Lower lobe of right lung (tissue), 2 donors: ENCODE measurements around the gene SIM2. TPM values are rescaled to one million over a fixed set of nuclear protein-coding genes. Genes with fewer than 3 reads are reported as not detected.

Experiments used
- ATAC-seq, 2 donors: fragments of 200-7000 bp; cut with Tn5 transposase; one replicate each; pipeline ENCODE4 v1.9.1; 2020 to 2022; ENCODE audit warnings: mild to moderate bottlenecking in 2 of 2, moderate library complexity in 2 of 2
- DNase-seq: peaks from one replicate; pipeline ENCODE4 v3.0.0-alpha.2; 2020
- H3K27ac ChIP-seq: fragments of 200-600 bp; one replicate; pipeline ENCODE4 v1.8.0; 2022
- H3K27me3 ChIP-seq: fragments of 200-600 bp; one replicate; pipeline ENCODE4 v1.8.0; 2022; ENCODE audit warnings: low read depth
- H3K36me3 ChIP-seq: fragments of 200-600 bp; one replicate; pipeline ENCODE4 v1.8.0; 2022; ENCODE audit warnings: mild to moderate bottlenecking
- H3K4me1 ChIP-seq: fragments of 200-600 bp; one replicate; pipeline ENCODE4 v1.8.0; 2022
- H3K4me3 ChIP-seq: fragments of 200-600 bp; one replicate; pipeline ENCODE4 v1.8.0; 2022; ENCODE audit warnings: mild to moderate bottlenecking
- H3K9me3 ChIP-seq: fragments of 200-600 bp; one replicate; pipeline ENCODE4 v1.8.0; 2022
- CTCF ChIP-seq: fragments of 200-600 bp; IDR thresholded peaks from one replicate; pipeline ENCODE4 v1.8.0; 2022; ENCODE audit warnings: antibody characterized with exemption, mild to moderate bottlenecking
- intact Hi-C: fragments of 100-400 bp; cut with DNase I; formaldehyde crosslinking; loops from one replicate; pipeline ENCODE4 v1.11.0; 2022
- total RNA-seq: library from RNA; stranded (reverse); fragmentation: NEBNext Ultra II Directional; extraction: Animal tissue kit (Norgen Biotek cat#: 25700); gene quantifications from one replicate; pipeline ENCODE4 v1.2.1, GENCODE V29; 2021
- donor health status: DM: no; HTN: yes; CAD: no; lungs with severe emphysema.

The SIM2 gene
- total RNA-seq, 1 donor from 2014 or later, result not detected

GRCh38 chr21:36696390-36697059 is 2.4 kb upstream of the SIM2 start:
- Histone ChIP-seq H3K4me1 (peaks cover 63% of the 10 kb centered on the region), H3K27ac (no peak overlapping the region), H3K27me3 (peaks cover 100% of the 10 kb centered on the region), H3K4me3 (no peak overlapping the region), H3K9me3 (no peaks in the 10 kb centered on the region), H3K36me3 (no peaks in the 10 kb centered on the region)
- no peak for ATAC-seq
- intact Hi-C loops, result no loop called here
- DNase-seq, result no peak
- TF ChIP-seq CTCF, result no peak

- Histone ChIP-seq H3K9me3 (no peaks in the 10 kb centered on the region), H3K36me3 (no peaks in the 10 kb centered on the region), H3K27me3 (peaks cover 100% of the 10 kb centered on the region), H3K27ac (no peak overlapping the region), H3K4me1 (peaks cover 61% of the 10 kb centered on the region), H3K4me3 (no peak overlapping the region)
- DNase-seq (no peak), ATAC-seq (no peak)
- no peak for TF ChIP-seq CTCF
- intact Hi-C loops, result no loop called here
Measured at GRCh38 chr21:36697060-36697850, 1.7 kb upstream of the SIM2 start.

GRCh38 chr21:36697851-36698384 is 997 bp upstream of the SIM2 start:
- intact Hi-C loops, result no loop called here
- H3K9me3 ChIP-seq, result no peaks in the 10 kb centered on the region
- H3K36me3 ChIP-seq, result no peaks in the 10 kb centered on the region
- H3K4me1 ChIP-seq, result peaks cover 55% of the 10 kb centered on the region
- no peak overlapping the region for H3K27ac ChIP-seq
- H3K4me3 ChIP-seq, result peak overlapping the region; percentile 44
- ATAC-seq, result no peak
- no peak for DNase-seq
- peaks cover 100% of the 10 kb centered on the region for H3K27me3 ChIP-seq
- no peak for TF ChIP-seq CTCF

- Histone ChIP-seq H3K4me3 (peak overlapping the region; percentile 44), H3K9me3 (no peaks in the 10 kb centered on the region), H3K36me3 (no peaks in the 10 kb centered on the region), H3K4me1 (peaks cover 51% of the 10 kb centered on the region), H3K27me3 (peaks cover 100% of the 10 kb centered on the region), H3K27ac (no peak overlapping the region)
- intact Hi-C loops, result no loop called here
- TF ChIP-seq CTCF, result no peak
- ATAC-seq (peak in 1 of 2 donors; percentile 19), DNase-seq (no peak)
Measured at GRCh38 chr21:36698385-36698980, 432 bp upstream of the SIM2 start.

GRCh38 chr21:36699546-36700294 is 805 bp downstream of the SIM2 start:
- H3K4me3 ChIP-seq, result peak overlapping the region; percentile 44
- no peaks in the 10 kb centered on the region for H3K9me3 ChIP-seq
- peaks cover 56% of the 10 kb centered on the region for H3K4me1 ChIP-seq
- no peaks in the 10 kb centered on the region for H3K36me3 ChIP-seq
- intact Hi-C loops, result no loop called here
- TF ChIP-seq CTCF, result no peak
- H3K27me3 ChIP-seq, result peaks cover 100% of the 10 kb centered on the region
- H3K27ac ChIP-seq, result no peak overlapping the region
- ATAC-seq (no peak), DNase-seq (no peak)
